ENCODE data around the gene BMPER.

The BMPER gene

DNA sequence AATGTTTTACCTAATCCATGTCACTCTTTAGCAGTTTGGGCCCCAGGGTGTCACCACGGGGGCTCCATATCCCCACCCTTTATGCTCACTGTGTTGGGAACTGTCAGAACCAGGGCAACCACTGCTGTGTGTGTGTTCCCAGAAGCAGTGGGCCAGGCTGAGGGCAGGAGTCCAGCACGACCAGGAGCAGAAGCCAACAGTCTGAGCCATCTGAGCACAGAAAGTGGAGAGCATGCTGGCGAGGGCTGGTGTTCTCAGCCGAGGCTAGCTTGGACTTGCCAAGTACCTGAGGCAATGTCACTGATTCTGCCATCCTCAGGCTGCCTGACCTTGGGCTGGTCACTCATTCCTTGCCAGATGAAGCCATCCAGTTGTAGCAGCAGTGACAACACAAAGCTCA is 285.0 kb downstream of the BMPER start:
- DNase-seq: no peak

DNA sequence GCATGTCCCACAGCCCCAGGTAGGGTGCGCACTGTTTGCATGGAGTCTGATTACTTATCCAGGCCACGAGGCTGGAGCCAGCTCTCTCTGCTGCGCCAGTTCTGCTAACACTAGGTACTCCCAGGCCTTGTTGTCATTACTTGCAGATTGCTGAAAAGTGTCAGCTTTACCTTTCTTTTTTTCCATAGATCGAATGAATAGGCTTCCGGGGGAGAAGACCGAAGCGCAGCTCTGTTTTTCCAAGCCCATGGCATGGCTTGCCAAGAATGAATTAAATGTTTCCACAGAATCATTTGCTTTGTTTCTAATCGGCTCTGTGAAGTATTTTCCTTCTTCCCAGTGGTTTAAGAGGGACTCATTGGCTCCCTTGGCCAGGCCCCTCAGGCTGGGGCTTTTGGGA is 285.8 kb downstream of the BMPER start:
- no peak for DNase-seq

DNA sequence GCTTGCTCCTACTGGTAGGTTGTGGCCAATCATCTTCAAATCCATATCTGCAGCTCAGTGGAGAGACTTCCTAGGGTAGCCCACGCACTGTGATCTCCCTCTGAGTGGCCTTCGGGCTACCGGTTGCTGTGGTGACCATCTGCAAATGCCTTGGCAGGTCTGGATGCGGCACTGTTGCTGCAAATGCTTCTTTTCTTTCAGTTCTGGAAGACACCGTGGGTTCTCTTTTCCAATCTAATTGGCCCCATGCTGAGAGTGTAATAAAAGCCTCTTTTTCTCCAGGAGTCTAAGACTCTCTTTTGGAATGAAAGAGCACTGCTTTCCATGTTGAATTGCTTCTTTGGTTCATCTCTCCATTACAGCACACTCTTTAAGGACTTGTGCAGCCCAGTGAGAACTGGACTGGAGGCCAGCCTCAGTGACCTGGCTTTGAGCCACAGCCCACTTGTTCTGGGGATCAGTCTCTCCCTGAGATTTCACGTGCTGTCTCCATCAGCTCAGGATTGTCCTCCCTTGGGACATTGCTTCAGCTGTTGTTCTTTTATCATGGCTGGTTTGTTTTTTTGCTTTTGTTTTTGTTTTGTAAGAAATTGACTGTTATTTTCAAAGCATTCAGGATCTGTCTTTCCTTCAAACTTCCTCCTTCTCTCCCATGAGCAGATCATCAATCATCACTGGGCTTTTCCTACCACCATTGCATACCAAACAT is 286.6 kb downstream of the BMPER start:
- DNase-seq: no peak

DNA sequence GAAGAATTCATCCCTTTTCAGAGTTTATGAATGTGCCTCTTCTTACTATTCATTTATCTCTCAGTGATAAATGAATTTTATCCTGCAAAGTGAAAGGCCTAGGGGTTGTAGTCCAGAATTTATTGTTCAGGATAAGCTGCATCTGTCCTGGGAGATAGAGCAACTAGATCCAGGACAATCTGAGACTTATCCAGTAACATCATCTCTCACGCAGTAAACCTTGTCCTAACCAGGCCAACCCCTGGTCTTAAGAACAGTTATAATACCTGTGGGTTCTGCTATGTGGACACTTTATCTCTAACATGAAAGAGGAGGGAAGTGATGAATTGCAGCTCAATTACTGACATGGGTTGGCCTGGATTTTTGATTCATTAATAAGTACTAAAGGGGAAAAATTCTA is 287.6 kb downstream of the BMPER start:
- no peak for DNase-seq

DNA sequence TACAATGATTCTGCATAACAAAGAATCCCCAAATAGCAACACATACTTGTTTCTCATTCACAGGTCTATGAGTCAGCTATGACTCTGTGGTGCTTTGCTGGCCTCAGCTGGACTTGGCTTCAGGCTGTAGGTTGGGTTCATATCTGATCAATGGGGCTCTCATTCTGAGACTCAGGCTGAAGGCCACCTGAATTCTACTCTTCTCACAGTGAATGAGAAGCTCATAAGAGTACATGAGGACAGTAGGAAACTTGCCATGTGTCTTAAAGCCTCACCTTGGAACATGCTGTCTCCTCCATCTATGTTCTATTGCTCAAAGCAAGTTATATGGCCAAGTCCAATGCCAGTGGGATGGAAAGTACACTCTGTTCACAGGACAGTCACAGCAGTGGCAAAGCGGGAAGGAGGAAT is 292.9 kb downstream of the BMPER start:
- no peak for DNase-seq
